Sigmoid colon (tissue), 7 donors: ENCODE data around the gene OXCT2. TPM values are rescaled to one million over a fixed set of nuclear protein-coding genes. Genes with fewer than 3 reads are reported as not detected.
"Not testable (repeated sequence)": the region's sequence is repeated elsewhere in the genome, so short reads cannot be mapped to it uniquely, and the experiment has no call there.

Experiments used
- DNase-seq: peaks from one replicate; pipeline ENCODE4 v3.0.0-alpha.2; 2019
- H3K27ac ChIP-seq, 4 donors: fragments of 200-600 bp; sonication (generic); one replicate each; pipeline ENCODE4 v1.5.1; 2016 to 2019; ENCODE audit warnings: mild to moderate bottlenecking in 1 of 4
- H3K27me3 ChIP-seq, 3 donors: fragments of 200-600 bp; sonication (generic); one replicate each; pipeline ENCODE4 v1.5.1; 2019; ENCODE audit warnings: mild to moderate bottlenecking in 1 of 3
- H3K36me3 ChIP-seq, 4 donors: fragments of 200-600 bp; sonication (generic); one replicate each; pipeline ENCODE4 v1.5.1; 2016 to 2019
- H3K4me1 ChIP-seq, 4 donors: fragments of 200-600 bp; sonication (generic); one replicate each; pipeline ENCODE4 v1.5.1; 2017 to 2019
- H3K4me3 ChIP-seq, 4 donors: fragments of 200-600 bp; sonication (generic); one replicate each; pipeline ENCODE4 v1.5.1; 2017 to 2019; ENCODE audit warnings: mild to moderate bottlenecking in 2 of 4, moderate library complexity in 1 of 4
- H3K9me3 ChIP-seq, 4 donors: fragments of 200-600 bp in 3 of 4; sonication (generic) in 3 of 4; one replicate each; pipeline versions ENCODE4 v1.5.1 to v1.6.1; 2013 to 2019
- EP300 ChIP-seq, 4 donors: sonication (generic); formaldehyde crosslinking; IDR thresholded peaks; one replicate each; pipeline ENCODE4 v1.6.1; 2017; ENCODE audit warnings: antibody characterized with exemption in 4 of 4
- POLR2A ChIP-seq, 2 donors: fragments of 450-650 bp; IDR thresholded peaks; one replicate each; pipeline ENCODE4 v1.6.1; 2016; ENCODE audit warnings: antibody characterized with exemption in 2 of 2, mild to moderate bottlenecking in 2 of 2, moderate library complexity in 2 of 2
- POLR2AphosphoS5 ChIP-seq, 4 donors: sonication (generic); formaldehyde crosslinking; IDR thresholded peaks; one replicate each; pipeline ENCODE4 v1.6.1; 2017; ENCODE audit warnings: antibody characterized with exemption in 4 of 4
- WGBS, 2 donors: extraction: QIAGEN DNeasy Blood & Tissue Kit; methylation state at CpG; one replicate each; pipeline ENCODE4 v1.1.7; 2013; 5-methylcytosine and 5-hydroxymethylcytosine counted together
- intact Hi-C: fragments of 100-400 bp; cut with DNase I; formaldehyde crosslinking; loops from one replicate; pipeline ENCODE4 v1.15.1; 2023
- polyA plus RNA-seq, 3 donors: library from polyadenylated mRNA; stranded (reverse); fragments of 200-250 nt; gene quantifications; one replicate each; pipeline ENCODE4 v1.2.3, GENCODE V29; 2013
- total RNA-seq, 4 donors: library from RNA; depleted of rRNA; stranded (reverse); fragments of >200 nt; gene quantifications; one replicate each; pipeline ENCODE4 v1.1.0, GENCODE V29; 2016
- TF ChIP-seq, protein P1 (sequence below), 4 experiments: fragments of 450-650 bp in 3 of 4; fragments of 200-600 bp in 1 of 4; IDR thresholded peaks; one replicate each; pipeline ENCODE4 v1.5.1; 2016 to 2019; ENCODE audit warnings: antibody characterized with exemption in 4 of 4, mild to moderate bottlenecking in 3 of 4, moderate library complexity in 2 of 4
- donor health status: healthy with polysubstance abuse.
- donor health status: Bipolar disorder and iron deficiency.
- donor health status: healthy.

The OXCT2 gene
- total and polyA plus RNA-seq, 7 donors = 0.55 to 2.0 (median 0.99) TPM; not detected in 2

GRCh38 chr1:39764512-39764911, 6.6 kb downstream of the OXCT2 start:
- DNase-seq, H3K9me3 ChIP-seq, intact Hi-C loops, H3K27ac ChIP-seq, H3K27me3 ChIP-seq, H3K4me3 ChIP-seq, H3K4me1 ChIP-seq: not testable (repeated sequence)
- 92 to 93% methylated on average over 14 to 16 of the region's 19 CpGs for WGBS, 2 donors
- peaks cover 0 to 16% (median 0%) of the 10 kb centered on the region in 4 donors for H3K36me3 ChIP-seq

GRCh38 chr1:39763619-39764374, 7.4 kb downstream of the OXCT2 start:
- H3K4me1 ChIP-seq, H3K9me3 ChIP-seq, H3K27me3 ChIP-seq, intact Hi-C loops, DNase-seq, H3K4me3 ChIP-seq, H3K27ac ChIP-seq: not testable (repeated sequence)
- 83 to 84% methylated on average over 15 of the region's 18 CpGs for WGBS, 2 donors
- H3K36me3 ChIP-seq = peaks cover 0 to 22% (median 2%) of the 10 kb centered on the region in 4 donors

GRCh38 chr1:39762550-39763540, 8.3 kb downstream of the OXCT2 start:
- TF ChIP-seq POLR2A (IDR thresholded peaks at IDR 0.05) (no peak), POLR2AphosphoS5 (IDR thresholded peaks at IDR 0.05) (no peak), EP300 (IDR thresholded peaks at IDR 0.05) (no peak)
- TF ChIP-seq, protein P1, sequence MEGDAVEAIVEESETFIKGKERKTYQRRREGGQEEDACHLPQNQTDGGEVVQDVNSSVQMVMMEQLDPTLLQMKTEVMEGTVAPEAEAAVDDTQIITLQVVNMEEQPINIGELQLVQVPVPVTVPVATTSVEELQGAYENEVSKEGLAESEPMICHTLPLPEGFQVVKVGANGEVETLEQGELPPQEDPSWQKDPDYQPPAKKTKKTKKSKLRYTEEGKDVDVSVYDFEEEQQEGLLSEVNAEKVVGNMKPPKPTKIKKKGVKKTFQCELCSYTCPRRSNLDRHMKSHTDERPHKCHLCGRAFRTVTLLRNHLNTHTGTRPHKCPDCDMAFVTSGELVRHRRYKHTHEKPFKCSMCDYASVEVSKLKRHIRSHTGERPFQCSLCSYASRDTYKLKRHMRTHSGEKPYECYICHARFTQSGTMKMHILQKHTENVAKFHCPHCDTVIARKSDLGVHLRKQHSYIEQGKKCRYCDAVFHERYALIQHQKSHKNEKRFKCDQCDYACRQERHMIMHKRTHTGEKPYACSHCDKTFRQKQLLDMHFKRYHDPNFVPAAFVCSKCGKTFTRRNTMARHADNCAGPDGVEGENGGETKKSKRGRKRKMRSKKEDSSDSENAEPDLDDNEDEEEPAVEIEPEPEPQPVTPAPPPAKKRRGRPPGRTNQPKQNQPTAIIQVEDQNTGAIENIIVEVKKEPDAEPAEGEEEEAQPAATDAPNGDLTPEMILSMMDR (IDR thresholded peaks at IDR 0.05) = no peak
- no peak overlapping the region for H3K4me3 ChIP-seq
- no peaks in the 10 kb centered on the region for H3K9me3 ChIP-seq
- no peaks in the 10 kb centered on the region for H3K4me1 ChIP-seq
- DNase-seq = no peak
- intact Hi-C loops = no loop called here
- H3K36me3 ChIP-seq = peaks cover 0 to 31% (median 12%) of the 10 kb centered on the region in 4 donors
- 91 to 96% methylated on average over 28 to 30 of the region's 30 CpGs for WGBS, 2 donors
- no peaks in the 10 kb centered on the region for H3K27me3 ChIP-seq
- H3K27ac ChIP-seq = no peak overlapping the region

DNA sequence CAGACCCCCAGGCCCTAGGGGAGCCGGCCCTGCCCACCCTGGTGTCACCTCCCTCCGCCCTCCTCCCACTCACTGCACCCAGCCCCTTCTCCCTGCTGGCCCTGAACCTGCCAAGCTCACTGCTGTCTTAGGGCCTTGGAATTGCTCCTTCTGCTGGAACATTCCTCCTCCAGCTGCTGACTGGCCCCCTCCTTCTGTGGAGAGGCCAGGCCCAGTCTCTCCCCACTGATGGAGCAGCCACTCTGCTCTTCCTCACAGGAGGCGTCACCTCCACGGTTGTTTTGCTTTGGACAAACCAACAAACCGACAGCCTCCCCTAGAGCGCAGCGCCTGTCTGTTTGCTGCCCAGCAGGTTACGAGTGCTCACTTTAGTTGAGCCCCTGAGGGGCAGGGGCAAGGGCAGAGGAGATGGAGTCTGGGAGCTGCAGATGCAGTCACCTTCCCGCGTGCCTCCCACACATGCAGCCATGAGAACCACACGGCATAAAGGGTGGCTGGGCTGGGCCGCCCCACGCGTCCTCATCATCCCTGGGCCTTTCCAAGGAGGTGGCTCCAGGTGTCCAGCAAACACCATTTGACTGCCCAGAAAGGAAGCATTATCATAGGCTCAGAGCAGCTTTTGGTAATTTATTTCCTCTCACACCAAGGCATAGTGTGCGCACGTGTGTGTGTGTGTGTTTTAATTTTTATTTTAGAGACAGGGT, 9.4 kb downstream of the OXCT2 start:
- TF ChIP-seq, protein P1 (IDR thresholded peaks at IDR 0.05) = no peak
- TF ChIP-seq POLR2A (IDR thresholded peaks at IDR 0.05) (no peak), POLR2AphosphoS5 (IDR thresholded peaks at IDR 0.05) (no peak), EP300 (IDR thresholded peaks at IDR 0.05) (no peak)
- no peaks in the 10 kb centered on the region for H3K4me1 ChIP-seq
- intact Hi-C loops = no loop called here
- H3K4me3 ChIP-seq = no peak overlapping the region
- no peaks in the 10 kb centered on the region for H3K9me3 ChIP-seq
- 85 to 87% methylated on average over 16 of the region's 16 CpGs for WGBS, 2 donors
- H3K36me3 ChIP-seq = peaks cover 0 to 43% (median 15%) of the 10 kb centered on the region in 4 donors
- no peak overlapping the region for H3K27ac ChIP-seq
- no peak for DNase-seq
- no peaks in the 10 kb centered on the region for H3K27me3 ChIP-seq

DNA sequence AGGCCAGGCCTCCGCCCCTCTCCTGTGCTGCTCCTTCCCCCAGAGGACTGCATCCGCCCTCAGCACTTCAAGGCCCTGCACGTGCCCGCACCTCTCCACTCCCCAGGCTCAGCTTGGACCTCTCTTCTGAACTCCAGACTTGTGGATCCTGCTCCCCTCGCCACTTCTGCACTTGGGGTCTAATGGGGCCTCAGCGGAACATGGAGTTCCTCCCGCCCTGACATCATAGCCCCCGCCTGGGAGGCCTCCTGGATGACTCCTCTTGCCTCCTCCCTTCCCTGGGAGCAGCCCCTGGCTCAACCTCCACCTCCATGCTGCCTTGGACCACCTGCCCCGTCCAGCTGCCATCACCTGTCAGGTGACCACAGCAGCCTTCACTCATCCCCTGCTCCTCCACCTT, 10.1 kb downstream of the OXCT2 start:
- 83 to 86% methylated on average over 9 of the region's 9 CpGs for WGBS, 2 donors
- intact Hi-C loops = no loop called here

More for the DNA sequence above, 10.1 kb downstream of the OXCT2 start:
- no peak for TF ChIP-seq POLR2AphosphoS5 (IDR thresholded peaks at IDR 0.05)
- TF ChIP-seq POLR2A (IDR thresholded peaks at IDR 0.05) = no peak
- TF ChIP-seq EP300 (IDR thresholded peaks at IDR 0.05) = no peak
- TF ChIP-seq, protein P1 (IDR thresholded peaks at IDR 0.05) = no peak
- DNase-seq = no peak
- Histone ChIP-seq H3K4me3 (no peak overlapping the region), H3K36me3 (peaks cover 0 to 50% (median 18%) of the 10 kb centered on the region in 4 donors), H3K9me3 (no peaks in the 10 kb centered on the region), H3K27me3 (no peaks in the 10 kb centered on the region), H3K27ac (no peak overlapping the region), H3K4me1 (no peaks in the 10 kb centered on the region)
